Midbrain (tissue), 1 donor: ENCODE data around the gene CDC34.
A peak's percentile ranks its signal among the peaks of the same experiment; 100 is the strongest.

ENCODE experiments used
- DNase-seq: peaks from one replicate; lab custom pipeline; 2025; lab: John Stamatoyannopoulos, UW

Gene CDC34

DNA sequence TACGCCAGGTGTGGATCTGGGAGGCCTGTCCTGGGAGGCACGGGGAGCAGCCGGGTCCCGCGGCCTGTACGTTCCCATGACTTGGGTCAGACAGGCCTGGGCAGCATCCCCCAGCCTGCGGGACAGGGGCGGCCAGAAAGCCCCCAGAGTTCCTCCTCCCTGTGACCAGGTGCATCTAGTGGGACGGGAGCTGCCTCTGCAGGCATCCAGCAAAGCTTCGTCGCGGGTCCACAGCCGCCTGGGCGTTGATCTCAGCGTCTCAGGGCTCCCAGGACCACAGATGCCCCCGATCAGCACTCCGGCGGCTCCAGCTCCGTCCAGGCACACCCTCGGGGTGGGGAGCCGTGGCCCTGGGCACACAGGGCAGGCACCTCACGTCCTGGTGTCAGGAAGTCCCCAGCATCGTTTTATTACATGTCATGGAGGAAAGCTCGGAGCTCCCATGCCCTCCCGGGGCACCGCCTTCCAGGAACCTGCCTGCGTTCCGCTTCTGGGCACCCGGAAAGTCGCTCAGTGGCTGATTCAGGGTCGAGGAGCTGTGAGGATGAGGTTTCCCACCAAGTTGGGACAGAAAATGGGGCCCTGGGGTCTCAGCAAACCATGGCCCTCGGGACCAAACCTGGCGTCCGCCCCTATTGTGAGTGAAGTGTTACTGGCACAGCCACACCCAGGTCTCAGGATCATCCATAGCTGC lies 10.8 kb downstream of the CDC34 start:
- no peak for DNase-seq

DNA sequence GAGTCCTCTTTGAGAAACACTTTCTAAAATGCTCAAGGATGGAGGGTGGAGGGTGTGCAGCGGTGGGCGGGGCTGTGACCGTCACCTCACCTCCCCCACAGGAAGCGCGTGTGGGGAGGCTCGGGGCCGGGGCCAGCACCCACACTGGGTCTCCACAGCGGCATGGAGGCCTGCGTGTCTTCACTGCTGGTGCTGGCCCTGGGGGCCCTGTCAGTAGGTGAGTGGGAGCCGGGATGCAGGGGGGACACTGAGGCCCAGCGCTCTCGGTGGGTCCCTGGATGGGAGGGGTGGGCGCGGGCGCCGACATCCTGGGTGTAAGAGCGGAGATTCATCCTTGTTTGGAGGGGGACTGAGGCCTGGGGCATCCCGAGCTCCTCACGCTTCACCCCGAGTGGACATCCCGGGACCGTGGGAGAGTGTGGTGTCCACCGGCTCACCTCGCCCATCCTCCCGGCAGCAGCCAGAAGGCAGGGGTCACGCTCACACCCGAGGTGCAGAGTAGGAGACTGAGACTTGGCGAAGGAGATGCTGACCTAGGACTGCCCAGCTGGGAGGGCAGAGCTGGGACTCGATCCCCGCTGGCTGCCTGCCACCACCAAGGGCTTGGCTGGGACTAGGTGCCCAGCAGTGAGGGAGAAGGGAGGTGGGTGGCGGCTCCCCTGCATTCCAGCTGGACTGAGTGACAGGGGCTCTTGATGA lies 12.5 kb downstream of the CDC34 start, which contains the start of gene GZMM:
Gene GZMM (plus strand): TSS at position 144 of the 699 bp plus-strand sequence. CDS start 19 bp downstream, at position 163.
- no peak for DNase-seq

DNA sequence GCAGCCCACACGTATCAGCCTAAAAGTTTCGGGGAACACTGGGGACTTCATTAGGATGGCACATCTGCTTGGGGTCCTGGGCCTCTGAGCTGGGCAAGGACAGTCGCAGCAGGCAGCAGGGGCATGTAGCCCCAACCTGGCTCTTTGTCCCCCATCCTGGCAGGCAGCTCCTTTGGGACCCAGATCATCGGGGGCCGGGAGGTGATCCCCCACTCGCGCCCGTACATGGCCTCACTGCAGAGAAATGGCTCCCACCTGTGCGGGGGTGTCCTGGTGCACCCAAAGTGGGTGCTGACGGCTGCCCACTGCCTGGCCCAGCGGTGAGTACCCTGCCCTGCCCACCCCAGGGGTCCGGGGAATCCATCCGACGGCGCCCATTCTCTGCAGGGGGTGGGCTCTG lies 15.6 kb downstream of the CDC34 start:
- no peak for DNase-seq

DNA sequence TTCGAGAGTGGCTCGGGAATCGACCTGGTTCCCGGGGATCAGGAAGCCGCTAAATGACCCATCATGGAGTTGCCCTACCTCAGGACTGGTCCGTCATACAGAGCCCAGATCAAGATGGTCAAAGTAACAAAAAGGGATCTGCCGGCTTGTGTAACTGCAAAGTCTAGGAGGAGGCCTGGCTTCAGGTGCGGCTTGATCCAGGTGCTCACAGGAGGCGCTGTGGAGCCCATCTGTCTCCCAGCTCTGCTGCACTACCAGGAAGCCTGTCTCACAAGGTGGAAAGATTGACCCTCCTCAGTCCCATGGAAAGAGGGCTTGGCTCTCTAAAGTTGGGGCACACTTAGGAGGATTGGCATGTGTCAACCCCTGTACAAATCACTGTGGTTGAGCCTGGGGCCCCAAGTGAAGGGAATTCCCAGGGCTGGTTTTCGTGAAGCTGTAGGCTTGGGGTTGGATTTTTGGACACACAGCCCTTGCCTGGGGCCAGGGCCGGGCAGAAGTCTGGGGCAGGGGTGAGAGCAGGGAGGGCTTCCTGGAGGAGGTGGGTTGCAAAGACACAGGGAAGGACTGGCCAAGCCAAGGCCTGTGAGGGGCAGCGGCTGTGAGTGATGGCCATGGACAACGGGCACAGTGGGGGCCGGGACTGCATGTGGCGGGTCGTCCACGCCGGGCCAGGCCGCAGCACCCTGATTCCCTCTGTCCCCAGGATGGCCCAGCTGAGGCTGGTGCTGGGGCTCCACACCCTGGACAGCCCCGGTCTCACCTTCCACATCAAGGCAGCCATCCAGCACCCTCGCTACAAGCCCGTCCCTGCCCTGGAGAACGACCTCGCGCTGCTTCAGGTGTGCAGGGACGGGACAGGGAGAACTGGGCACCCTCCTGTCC lies 16.5 kb downstream of the CDC34 start:
- DNase-seq, result no peak

DNA sequence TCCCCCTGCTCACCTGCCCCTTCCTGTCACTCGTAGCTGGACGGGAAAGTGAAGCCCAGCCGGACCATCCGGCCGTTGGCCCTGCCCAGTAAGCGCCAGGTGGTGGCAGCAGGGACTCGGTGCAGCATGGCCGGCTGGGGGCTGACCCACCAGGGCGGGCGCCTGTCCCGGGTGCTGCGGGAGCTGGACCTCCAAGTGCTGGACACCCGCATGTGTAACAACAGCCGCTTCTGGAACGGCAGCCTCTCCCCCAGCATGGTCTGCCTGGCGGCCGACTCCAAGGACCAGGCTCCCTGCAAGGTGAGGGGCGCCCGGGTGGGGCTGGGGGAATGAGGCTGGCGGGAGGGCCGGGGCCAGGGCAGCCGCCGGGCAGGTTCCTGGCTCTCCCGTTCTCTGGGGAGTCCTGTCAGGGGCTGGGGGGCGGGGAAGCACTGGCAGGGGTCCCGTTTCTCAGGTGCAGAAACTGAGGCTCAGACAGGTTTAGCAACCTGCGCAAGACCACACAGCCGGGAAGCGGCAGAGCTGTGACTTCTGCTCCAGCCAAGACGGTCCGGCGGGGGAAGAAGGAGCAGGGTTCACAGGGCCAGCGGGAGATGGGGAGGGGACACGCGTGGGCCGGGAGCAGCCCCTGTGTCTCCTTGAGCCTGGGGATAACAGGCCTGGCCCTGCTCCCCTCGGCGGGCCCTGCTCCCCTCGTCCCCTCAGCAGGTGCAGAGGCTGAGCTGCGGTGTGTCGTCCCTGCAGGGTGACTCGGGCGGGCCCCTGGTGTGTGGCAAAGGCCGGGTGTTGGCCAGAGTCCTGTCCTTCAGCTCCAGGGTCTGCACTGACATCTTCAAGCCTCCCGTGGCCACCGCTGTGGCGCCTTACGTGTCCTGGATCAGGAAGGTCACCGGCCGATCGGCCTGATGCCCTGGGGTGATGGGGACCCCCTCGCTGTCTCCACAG lies 17.6 kb downstream of the CDC34 start:
- no peak for DNase-seq

DNA sequence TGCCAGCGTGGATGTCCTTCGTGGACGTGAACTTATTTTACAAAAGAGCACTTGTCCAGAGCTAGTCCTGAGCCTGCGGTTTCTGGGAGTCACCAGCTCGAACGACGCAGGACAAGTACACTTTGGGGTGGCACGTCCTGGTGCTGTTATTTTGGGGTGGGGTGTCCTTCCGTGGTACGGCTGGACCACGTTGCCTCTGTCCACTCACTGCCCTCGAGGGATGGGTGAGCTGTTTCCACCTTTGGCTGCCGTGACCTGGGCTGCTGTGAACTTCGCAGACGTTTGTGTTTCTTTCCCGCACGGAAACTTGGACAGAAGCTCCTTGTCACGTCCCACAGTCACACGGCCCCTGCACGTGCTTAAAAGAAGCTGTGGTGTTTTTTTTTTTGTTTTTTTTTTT lies 23.3 kb downstream of the CDC34 start:
- no peak for DNase-seq

DNA sequence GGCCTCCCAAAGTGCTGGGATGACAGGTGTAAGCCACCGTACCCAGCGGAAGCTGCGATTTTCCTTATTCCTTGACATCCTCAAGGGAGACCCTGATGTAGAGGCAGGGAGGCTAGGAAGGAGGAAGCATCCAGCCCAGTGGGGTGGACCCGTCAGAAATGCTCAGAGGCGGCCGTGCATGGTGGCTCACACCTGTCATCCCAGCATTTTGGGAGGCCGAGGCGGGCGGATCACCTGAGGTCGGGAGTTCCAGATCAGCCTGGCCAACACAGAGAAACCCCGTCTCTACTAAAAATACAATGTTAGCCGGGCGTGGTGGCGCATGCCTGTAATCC lies 23.9 kb downstream of the CDC34 start:
- DNase-seq, result no peak

DNA sequence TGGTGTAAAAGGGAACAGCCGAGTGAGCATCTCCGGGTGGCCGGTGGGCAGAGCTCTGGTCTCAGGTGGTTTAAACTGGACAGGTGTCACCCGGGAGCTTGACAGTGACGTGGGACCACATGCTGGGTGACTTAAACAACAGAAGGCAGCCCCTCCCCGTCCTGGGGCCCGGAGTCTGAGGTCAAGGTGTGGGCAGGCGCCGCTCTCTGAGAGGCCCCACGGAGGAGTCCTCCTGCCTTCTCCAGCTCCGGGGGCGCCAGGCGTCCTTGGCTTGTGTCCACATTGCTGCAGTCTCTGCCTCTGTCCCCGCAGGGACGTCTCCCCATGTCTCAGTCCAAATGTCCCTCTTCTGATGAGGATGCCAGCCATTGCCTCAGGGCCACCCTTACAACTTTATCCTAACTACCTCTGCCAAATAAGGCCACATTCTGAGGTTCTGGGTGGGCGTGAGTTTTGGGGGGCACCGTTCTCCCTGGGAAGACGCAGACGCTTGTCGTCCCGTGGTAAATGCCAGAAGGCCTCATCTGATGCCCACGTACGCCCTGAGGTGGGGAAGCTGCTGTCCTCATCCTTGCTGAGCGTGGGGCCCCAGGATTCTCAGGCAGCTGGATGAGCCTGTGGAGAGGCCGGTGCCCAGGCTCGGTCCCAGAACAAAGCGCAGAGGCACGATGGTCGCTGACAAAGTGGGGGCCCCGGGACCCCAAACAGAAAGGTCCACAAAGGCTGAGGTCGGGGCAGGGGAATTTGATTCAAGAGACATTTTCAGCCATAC lies 25.2 kb downstream of the CDC34 start:
- DNase-seq, result no peak

DNA sequence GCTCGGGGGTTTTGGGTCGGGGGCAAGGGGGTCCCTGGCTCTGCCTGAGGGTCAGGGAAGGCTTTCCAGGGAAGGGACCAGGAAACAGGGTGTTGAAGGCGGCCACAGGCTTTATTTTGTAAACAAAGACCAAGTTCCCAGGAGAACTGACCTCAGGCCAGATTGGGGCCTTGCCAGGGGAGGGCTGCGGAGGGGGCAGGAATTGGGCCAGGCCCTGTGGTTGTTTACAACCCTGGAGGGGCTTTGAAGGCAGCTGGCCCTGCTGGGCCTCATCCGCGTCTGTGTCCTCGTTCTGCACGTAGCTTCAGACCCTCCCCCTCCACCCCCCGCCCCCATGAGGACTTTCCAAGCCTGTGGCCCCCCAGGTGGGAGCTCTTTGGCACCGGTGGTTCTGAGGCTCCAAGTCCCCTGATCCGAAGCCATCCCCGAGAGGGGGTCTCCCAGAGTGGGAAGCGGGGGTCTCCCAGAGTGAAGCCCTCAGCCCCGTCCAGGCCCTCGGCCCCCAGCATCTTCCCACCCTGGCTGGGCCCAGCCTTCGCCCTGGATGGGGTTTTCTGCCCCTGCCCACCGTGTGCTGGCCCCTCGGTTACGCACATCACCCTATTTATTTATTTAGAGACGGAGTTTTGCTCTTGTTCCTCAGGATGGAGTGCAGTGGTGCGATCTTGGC lies 27.3 kb downstream of the CDC34 start:
- DNase-seq, result peak; percentile 49

DNA sequence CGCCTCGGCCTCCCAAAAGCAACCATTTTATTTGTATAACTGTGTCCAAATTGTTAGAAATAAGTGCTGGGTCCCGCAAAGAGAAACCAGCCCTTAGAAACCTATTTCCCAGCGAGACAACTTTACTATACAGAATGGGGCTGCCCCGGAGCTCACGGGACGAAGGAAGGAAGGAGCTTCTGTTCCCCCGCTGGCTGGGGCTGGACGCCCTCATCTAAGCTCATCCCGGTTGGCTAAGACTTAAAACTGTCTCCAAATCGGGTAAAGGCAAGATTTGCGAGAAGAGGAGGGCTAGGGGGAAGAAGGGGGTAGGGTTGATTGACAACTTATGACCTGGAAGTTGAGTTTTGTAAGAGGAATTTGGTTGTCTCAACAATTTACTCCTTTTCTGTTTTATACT lies 28.6 kb downstream of the CDC34 start:
- no peak for DNase-seq

DNA sequence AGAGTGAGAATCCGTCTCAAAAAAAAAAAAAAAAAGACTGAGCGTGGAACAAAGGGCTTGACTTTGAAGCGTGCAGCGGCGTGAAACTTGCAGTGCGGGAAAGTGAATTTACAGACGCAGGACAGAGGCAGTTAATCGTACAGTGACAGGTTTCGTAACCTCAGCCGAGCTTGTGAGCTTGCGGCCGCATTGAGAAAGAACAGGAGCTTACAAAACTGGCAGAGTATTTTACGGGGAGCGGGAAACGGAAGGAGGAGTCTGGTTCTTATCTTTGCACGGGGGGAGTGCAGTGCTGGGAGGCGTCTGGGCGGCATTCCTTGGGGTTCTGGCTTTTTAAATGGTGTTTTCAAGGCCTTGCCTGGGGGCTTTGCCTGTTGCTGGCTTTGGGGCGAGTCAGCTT lies 34.8 kb downstream of the CDC34 start:
- no peak for DNase-seq

DNA sequence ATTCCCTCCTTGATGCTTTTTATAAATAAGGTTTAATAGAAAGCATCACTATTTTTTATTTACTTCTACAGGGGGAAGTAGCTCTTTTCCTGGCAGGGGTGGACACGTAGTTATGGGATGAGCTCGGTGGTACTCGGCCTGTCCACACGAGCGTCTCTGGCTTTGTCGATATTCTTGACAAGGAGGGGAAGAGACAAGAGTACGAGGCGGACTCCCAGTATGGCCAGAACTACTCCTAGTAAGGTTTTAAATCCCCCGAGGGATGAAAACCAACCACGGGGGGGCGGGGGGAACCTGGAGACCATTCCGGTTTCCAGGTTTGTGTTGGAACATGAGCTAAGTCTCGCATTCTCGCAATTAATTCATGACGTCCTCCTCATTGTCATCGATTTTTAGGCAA lies 35.3 kb downstream of the CDC34 start:
- no peak for DNase-seq

DNA sequence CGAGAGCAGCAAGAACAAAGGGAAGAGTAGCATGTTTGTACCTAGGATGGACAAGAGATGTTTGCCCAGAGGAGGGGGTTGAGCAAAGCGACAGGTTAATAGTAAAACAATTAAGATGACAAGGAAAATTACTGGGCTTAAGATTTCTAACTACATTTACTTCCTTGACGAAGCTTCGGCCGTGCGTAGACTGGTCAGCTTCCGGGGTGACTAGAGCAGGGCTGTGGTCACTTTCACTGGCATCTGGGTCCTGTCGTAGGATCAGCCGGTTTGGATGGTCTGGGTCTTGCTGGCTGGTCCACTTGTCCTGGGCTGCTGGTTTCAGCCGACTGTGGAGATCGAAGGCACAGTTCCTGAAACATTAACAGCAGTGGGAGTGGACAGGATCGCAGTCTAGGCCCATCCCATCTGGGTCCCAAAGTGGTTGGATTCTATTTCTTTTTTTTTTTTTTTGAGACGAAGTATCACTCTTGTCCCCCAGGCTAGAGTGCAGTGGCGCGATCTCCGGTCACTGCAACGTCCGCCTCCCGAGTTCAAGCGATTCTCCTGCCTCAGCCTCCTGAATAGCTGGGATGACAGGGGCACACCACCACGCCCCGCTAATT lies 35.8 kb downstream of the CDC34 start:
- no peak for DNase-seq

DNA sequence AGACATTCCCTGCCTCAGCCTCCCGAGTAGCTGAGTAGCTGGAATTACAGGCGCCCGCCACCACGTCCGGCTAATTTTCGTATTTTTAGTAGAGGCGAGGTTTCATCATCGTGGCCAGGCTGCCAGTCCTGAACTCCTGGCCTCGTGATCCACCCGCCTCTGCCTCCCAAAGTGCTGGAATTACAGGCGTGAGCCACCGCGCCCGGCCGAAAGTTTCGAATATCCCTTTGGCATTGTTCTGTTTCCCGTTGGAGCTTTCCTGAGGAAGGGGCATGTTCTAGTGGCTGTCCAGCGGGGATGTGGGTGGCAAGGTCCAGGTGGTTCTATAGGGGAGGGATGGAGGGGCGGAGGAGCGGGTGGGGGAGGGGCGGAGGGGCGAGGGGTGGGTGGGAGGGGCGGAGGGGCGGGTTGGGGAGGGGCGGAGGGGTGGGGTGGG lies 38.7 kb downstream of the CDC34 start:
- DNase-seq, result no peak

DNA sequence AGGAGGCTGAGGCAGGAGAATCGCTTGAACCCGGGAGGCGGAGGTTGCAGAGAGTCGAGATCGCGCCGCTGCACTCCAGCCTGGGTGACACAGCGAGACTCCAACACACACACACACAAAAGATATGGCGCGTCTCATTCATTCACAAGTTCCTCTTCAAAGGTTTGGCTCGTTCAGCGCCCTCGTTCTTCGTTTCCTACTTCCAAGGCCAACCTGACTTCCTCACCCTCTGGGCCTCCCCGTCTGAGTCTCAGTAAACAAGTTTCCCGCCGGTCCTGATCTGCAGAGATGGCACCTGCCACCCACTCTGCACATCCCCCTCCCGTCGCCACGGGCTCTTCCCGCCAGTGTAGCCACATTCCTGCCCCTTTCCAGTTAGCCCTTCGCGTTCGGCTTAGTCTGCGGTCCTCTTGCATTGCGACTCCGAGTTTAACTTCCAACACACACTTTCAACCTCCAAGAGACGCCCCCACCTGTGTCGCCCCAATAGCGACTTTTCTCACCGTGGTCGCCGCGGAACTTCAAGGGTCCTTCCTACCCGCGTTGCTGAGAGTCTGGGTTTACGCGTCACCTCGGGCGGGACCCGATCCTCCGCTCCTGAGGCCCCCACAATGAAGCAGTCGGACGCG lies 39.5 kb downstream of the CDC34 start:
- no peak for DNase-seq

DNA sequence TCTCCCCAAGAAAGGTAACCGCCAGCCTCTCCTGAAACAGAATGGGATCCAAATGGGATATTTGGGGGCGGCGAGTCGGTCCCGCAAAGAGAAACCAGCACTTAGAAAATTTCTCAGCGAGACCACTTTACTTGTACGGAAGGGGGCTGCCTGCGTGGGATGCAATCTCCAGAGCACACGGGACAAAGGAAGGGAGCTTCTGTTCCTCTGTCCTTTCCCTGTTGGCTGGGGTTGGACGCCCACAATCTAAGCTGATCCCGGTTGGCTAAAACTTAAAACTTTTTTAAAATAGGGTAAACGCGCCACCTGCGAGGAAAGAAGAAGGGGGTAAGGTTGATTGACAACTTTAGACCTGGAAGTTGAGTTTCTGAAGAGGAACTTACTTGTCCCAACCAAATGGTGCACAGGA lies 40.0 kb downstream of the CDC34 start:
- no peak for DNase-seq

DNA sequence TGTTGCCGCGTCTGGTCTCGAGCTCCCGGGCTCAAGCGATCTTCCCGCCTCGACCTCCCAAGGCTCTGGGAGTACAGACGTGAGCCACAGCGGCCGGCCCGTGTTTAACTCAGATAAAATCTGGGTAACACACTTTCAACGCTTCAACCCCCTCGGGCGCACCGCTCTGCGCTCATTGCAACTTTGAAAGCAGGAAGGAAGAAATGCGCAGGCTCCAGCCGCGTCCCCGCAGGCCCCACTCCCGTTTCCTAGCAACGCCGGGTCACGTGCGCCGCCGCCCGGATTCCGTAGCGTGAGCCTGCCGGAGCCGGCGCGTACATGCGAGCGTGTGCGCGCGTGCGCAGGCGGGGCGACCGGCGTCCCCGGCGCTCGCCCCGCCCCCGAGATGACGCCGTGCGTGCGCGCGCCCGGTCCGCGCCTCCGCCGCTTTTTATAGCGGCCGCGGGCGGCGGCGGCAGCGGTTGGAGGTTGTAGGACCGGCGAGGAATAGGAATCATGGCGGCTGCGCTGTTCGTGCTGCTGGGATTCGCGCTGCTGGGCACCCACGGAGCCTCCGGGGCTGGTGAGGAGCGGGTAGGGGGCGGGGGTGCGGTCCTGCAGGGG lies 40.7 kb downstream of the CDC34 start, which contains the start of gene BSG:
Gene BSG (plus strand): TSS at position 457 of the 603 bp plus-strand sequence. CDS start 39 bp downstream, at position 496.
- DNase-seq, result peak; percentile 98

DNA sequence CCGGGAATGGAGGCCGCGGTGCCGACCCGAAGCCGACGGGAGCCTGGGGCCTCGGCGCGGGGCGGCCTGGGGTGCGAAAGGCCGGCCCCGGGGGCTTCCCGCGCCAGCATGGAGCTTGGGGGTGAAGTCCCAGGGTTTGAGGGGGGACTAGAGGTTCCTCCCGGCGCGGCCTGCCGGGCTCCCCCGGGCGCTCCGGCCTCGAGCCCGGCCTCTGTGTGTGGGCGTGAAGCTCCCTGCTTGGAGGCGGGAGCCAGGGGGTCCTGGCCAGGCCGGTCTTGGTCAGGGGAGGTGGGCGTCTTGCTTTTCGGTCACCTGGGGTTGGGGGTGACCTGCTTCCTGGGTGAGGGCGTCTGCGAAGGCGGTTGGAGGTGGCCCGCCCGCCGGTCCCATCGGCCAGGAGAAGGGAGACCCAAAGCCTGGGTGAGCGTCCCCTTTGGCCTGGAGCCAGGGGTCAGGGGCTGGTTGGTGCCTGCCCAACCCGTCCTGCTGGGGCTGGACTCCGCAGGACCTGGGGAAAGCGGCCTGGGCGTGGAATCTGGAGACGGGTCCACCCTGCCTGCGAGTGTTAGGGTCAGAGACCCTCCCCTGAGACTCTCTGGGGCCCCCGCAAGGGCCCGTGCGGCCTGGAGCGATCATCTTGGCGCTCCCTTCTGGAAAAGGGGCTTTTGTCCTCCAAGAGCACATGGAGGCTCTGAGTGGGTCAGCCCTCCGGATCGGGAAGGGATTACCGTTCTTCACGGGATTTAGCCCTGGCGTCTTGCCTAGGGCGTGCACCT lies 41.4 kb downstream of the CDC34 start:
- DNase-seq, result no peak
